K562 (cell line): ENCODE data around the gene KCTD4. TPM values are rescaled to one million over a fixed set of nuclear protein-coding genes. Genes with fewer than 3 reads are reported as not detected.

Source experiments
- ATAC-seq: fragments of 200-7000 bp; cut with Tn5 transposase; 3 replicates; pipeline ENCODE4 v1.9.1; 2020; ENCODE audit warnings: moderate library complexity
- BruUV-seq: library from RNA; stranded (reverse); fragments of 400-500 nt; replicated peaks from 2 replicates; lab custom pipeline; 2021; lab: Mats Ljungman, UMichigan
- CTCF ChIA-PET: fragments of 300-600 bp; formaldehyde crosslinking; extraction: SDS; loops from one replicate; lab custom pipeline; 2021; ENCODE audit warnings: low intra/inter-chr PET ratio; lab: Yijun Ruan, JAX
- POLR2A ChIA-PET: fragments of 300-600, 350-650 bp; sonication (Branson Sonifier 250); formaldehyde crosslinking; extraction: SDS; loops from one replicate; lab custom pipeline; 2021; ENCODE audit warnings: antibody characterized with exemption, inconsistent platforms; lab: Yijun Ruan, JAX
- DNase-seq, 4 experiments: peaks; one replicate each; pipeline versions ENCODE4 v3.0.0 to v3.0.0-alpha.2; 2011 to 2018; ENCODE audit warnings: low spot score in 3 of 4, mixed read lengths in 3 of 4; ENCODE audit errors: extremely low read depth in 1 of 4
- FAIRE-seq: peaks from 2 replicates; lab custom pipeline; 2011; peaks lifted over from hg19 to GRCh38; lab: Jason Lieb, UNC
- H2AFZ ChIP-seq: 2 replicates; pipeline ENCODE4 v1.6.0; 2011; ENCODE audit warnings: low read depth, low read length, control low read depth, inconsistent platforms
- H3K27ac ChIP-seq: fragments of 200-600 bp; 3 replicates; pipeline ENCODE4 v1.8.0; 2011; ENCODE audit warnings: low read depth, mild to moderate bottlenecking, control low read depth, inconsistent platforms, low read length, moderate library complexity, mixed read lengths; ENCODE audit errors: extremely low read depth
- H3K27me3 ChIP-seq, 2 experiments: fragments of 300-600 bp in 1 of 2; 2 replicates in 1 of 2; 3 replicates in 1 of 2; pipeline versions ENCODE4 v1.6.0 to v1.8.0; 2011; ENCODE audit warnings: inconsistent platforms in 2 of 2, low read length in 2 of 2, mild to moderate bottlenecking in 1 of 2, mixed read lengths in 1 of 2, moderate library complexity in 1 of 2; ENCODE audit not compliant: control insufficient read depth in 2 of 2, insufficient read depth in 2 of 2
- H3K36me3 ChIP-seq: fragments of 300-600 bp; 3 replicates; pipeline ENCODE4 v1.8.0; 2011; ENCODE audit warnings: mild to moderate bottlenecking, low read length, inconsistent platforms; ENCODE audit not compliant: control insufficient read depth, insufficient read depth
- H3K4me1 ChIP-seq, 2 experiments: fragments of 200-600 bp in 1 of 2; replicated peaks in 1 of 2; 2 replicates in 1 of 2; 3 replicates in 1 of 2; pipeline versions ENCODE4 v1.5.1 to v1.8.0; 2011; ENCODE audit warnings: inconsistent platforms in 2 of 2, low read length in 2 of 2, mild to moderate bottlenecking in 1 of 2, mixed read lengths in 1 of 2, moderate library complexity in 1 of 2; ENCODE audit not compliant: control insufficient read depth in 2 of 2, insufficient read depth in 2 of 2
- H3K4me2 ChIP-seq: 2 replicates; pipeline ENCODE4 v1.6.1; 2011; ENCODE audit warnings: low read length, control low read depth, inconsistent platforms, mixed read lengths; ENCODE audit not compliant: insufficient read depth
- H3K4me3 ChIP-seq: fragments of 200-600 bp; sonication (generic), shearing (Covaris generic); 2 replicates; pipeline ENCODE4 v1.5.1; 2016; ENCODE audit warnings: control low read depth, inconsistent platforms
- H3K79me2 ChIP-seq: fragments of 200-600 bp; 3 replicates; pipeline ENCODE4 v1.8.0; 2011; ENCODE audit warnings: low read length, inconsistent platforms; ENCODE audit not compliant: control insufficient read depth, insufficient read depth
- H3K9ac ChIP-seq, 2 experiments: 2 replicates each; pipeline versions ENCODE4 v1.6.0 to v1.6.1; 2011; ENCODE audit warnings: low read depth in 2 of 2, low read length in 2 of 2, control low read depth in 1 of 2, inconsistent platforms in 1 of 2, mild to moderate bottlenecking in 1 of 2, mixed read lengths in 1 of 2; ENCODE audit not compliant: insufficient read depth in 1 of 2
- H3K9me1 ChIP-seq: one replicate; pipeline ENCODE4 v1.6.0; 2011; ENCODE audit warnings: inconsistent platforms, mild to moderate bottlenecking, low read length, moderate library complexity; ENCODE audit not compliant: control insufficient read depth, insufficient read depth
- H3K9me3 ChIP-seq: replicated peaks from 2 replicates; pipeline ENCODE4 v1.5.1; 2011; ENCODE audit warnings: low read depth, low read length, inconsistent platforms; ENCODE audit not compliant: control insufficient read depth, insufficient read depth
- H4K20me1 ChIP-seq: replicated peaks from 2 replicates; pipeline ENCODE4 v1.6.1; 2011; ENCODE audit warnings: low read length, inconsistent platforms, mixed read lengths; ENCODE audit not compliant: control insufficient read depth, insufficient read depth
- CHD1 ChIP-seq: fragments of 200-600 bp; sonication (generic); IDR thresholded peaks from one replicate; pipeline ENCODE4 v1.6.1; 2012; ENCODE audit warnings: mild to moderate bottlenecking, moderate library complexity, low read length, inconsistent platforms
- JUNB ChIP-seq: fragments of 450-650 bp; formaldehyde crosslinking; conservative IDR thresholded peaks from 2 replicates; pipeline ENCODE4 v1.4.0; 2020; ENCODE audit warnings: mild to moderate bottlenecking
- JUND ChIP-seq, 2 experiments: IDR thresholded peaks; 2 replicates in 1 of 2; 3 replicates in 1 of 2; pipeline ENCODE4 v1.6.1; 2011; ENCODE audit warnings: borderline replicate concordance in 2 of 2, low read depth in 2 of 2, low read length in 2 of 2, improper control_type of control experiment in 1 of 2, missing biosample characterization in 1 of 2, missing genetic modification characterization in 1 of 2, missing genetic modification reagents in 1 of 2
- MECOM ChIP-seq: fragments of 250-450 bp; sonication (Bioruptor Pico); IDR thresholded peaks from 2 replicates; pipeline ENCODE4 v1.8.0; 2022; ENCODE audit warnings: inconsistent platforms
- NCOA2 ChIP-seq, 2 experiments: fragments of 450-650 bp; IDR thresholded peaks; 2 replicates each; pipeline ENCODE4 v1.6.1; 2018; ENCODE audit warnings: mild to moderate bottlenecking in 2 of 2, moderate library complexity in 1 of 2; ENCODE audit not compliant: partially characterized antibody in 2 of 2
- NCOA4 ChIP-seq: fragments of 450-650 bp; IDR thresholded peaks from 2 replicates; pipeline ENCODE4 v1.6.1; 2018; ENCODE audit warnings: mild to moderate bottlenecking; ENCODE audit not compliant: partially characterized antibody
- PKNOX1 ChIP-seq: fragments of 450-650 bp; IDR thresholded peaks from 2 replicates; pipeline ENCODE4 v1.6.1; 2016
- POLR3A ChIP-seq: IDR thresholded peaks from 2 replicates; pipeline ENCODE4 v1.6.1; 2011; ENCODE audit warnings: borderline replicate concordance, mild to moderate bottlenecking, moderate library complexity; ENCODE audit not compliant: insufficient read length, insufficient read depth; ENCODE audit errors: extremely low read depth
- RUNX1 ChIP-seq: sonication (generic); IDR thresholded peaks from 2 replicates; pipeline ENCODE4 v1.6.1; 2016; ENCODE audit warnings: antibody characterized with exemption, low read depth
- SMARCA5 ChIP-seq: fragments of 450-650 bp; IDR thresholded peaks from 2 replicates; pipeline ENCODE4 v1.6.1; 2016
- SP2 ChIP-seq: IDR thresholded peaks from 2 replicates; pipeline ENCODE4 v1.6.1; 2011; ENCODE audit warnings: mild to moderate bottlenecking, low read depth, low read length, moderate library complexity; ENCODE audit not compliant: poor library complexity, severe bottlenecking; ENCODE audit errors: extremely low read depth
- ZNF280B ChIP-seq: fragments of 250-450 bp; sonication (Bioruptor Pico); IDR thresholded peaks from 2 replicates; pipeline ENCODE4 v1.5.1; 2021; ENCODE audit warnings: mild to moderate bottlenecking
- ZNF311 ChIP-seq: fragments of 250-450 bp; sonication (Bioruptor Pico); IDR thresholded peaks from 2 replicates; pipeline ENCODE4 v1.4.0; 2020; ENCODE audit warnings: mild to moderate bottlenecking, moderate library complexity
- ZNF511 ChIP-seq: sonication (generic); formaldehyde crosslinking; IDR thresholded peaks from 2 replicates; pipeline ENCODE4 v1.8.0; 2022; ENCODE audit warnings: mild to moderate bottlenecking, missing genetic modification reagents
- WGBS: fragments of 100-300 bp; shearing (Covaris generic); methylation state at CpG from one replicate; pipeline ENCODE4 v1.1.6; 2016; ENCODE audit warnings: low coverage, mixed read lengths; ENCODE audit not compliant: insufficient coverage; ENCODE audit errors: missing lambda C conversion rate; 5-methylcytosine and 5-hydroxymethylcytosine counted together
- in situ Hi-C: fragments of 300-500 bp; cut with MboI; formaldehyde crosslinking; loops from 4 replicates; pipeline ENCODE4 v1.15.0; 2018; ENCODE audit warnings: inconsistent platforms, mixed read lengths
- intact Hi-C: fragments of 100-400 bp; cut with micrococcal nuclease; formaldehyde crosslinking; loops from 2 replicates; pipeline ENCODE4 v1.14.2; 2022
- polyA plus RNA-seq, 8 experiments: library from polyadenylated mRNA; depleted of rRNA in 4 of 8; stranded (reverse) in 5 of 8; unstranded in 3 of 8; fragments of >200 nt; fragmentation: Nextera tagmentation in 2 of 8; fragmentation: Illumina TruSeq in 1 of 8; extraction: Ambion mirVana in 2 of 8; extraction: Trizol in 1 of 8; gene quantifications; 2 replicates each; pipeline versions ENCODE4 v1.2.1 to v1.2.3, GENCODE V29; 2011 to 2014; ENCODE audit warnings: inconsistent platforms in 1 of 8, missing spikeins in 1 of 8
- total RNA-seq, 7 experiments: library from RNA; depleted of rRNA in 6 of 7; stranded (reverse); fragments of >200 nt in 6 of 7; fragmentation: Illumina TruSeq in 2 of 7; extraction: Trizol in 2 of 7; gene quantifications; 2 replicates each; pipeline versions ENCODE4 v1.2.1 to v1.2.3, GENCODE V29; 2011 to 2021; ENCODE audit warnings: low replicate concordance in 1 of 7
- TF ChIP-seq, protein P1 (sequence below): fragments of 250-450 bp; sonication (Bioruptor Pico); IDR thresholded peaks from 2 replicates; pipeline ENCODE4 v1.5.0; 2020; ENCODE audit warnings: mild to moderate bottlenecking, borderline replicate concordance
- TF ChIP-seq, protein P2 (sequence below): sonication (generic); formaldehyde crosslinking; IDR thresholded peaks from 2 replicates; pipeline ENCODE4 v1.8.1; 2023; ENCODE audit warnings: mild to moderate bottlenecking, missing genetic modification reagents

The KCTD4 gene
- total and polyA plus RNA-seq, 9 of the 15 experiments (the other 6 are each of a cell fraction or from before 2014, with no cell fraction given): not detected

DNA sequence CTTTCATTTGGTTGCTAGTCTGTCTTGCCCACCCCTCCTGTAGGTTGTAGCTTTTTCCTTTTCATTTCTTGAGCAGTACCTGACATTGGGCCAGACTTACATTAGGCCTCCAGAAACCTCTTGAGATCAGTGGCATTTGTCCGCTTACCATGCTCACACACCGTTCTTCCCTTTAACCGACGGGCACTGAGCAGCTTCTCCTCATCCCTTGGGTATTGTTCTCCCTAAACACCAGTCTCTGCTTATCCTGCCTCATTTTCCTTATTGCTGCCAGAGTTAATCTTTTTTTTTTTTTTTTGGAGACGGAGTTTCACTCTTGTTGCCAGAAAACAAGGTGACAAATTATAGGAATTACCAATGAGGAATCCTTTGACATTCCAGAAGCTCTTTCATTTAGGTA, 27.2 kb upstream of the KCTD4 start:
- 100% methylated on average over 2 of the region's 5 CpGs for WGBS
- Histone ChIP-seq H3K4me1 (no peaks in the 10 kb centered on the region; a peak in 1 of 5 replicates), H3K4me2 (no peak overlapping the region), H3K79me2 (no peaks in the 10 kb centered on the region), H3K27me3 (no peaks in the 10 kb centered on the region), H3K9ac (no peak overlapping the region), H3K4me3 (no peak overlapping the region), H2AFZ (no peak overlapping the region), H3K36me3 (no peaks in the 10 kb centered on the region), H3K9me3 (no peaks in the 10 kb centered on the region), H3K9me1 (no peaks in the 10 kb centered on the region), H3K27ac (no peak overlapping the region), H4K20me1 (no peaks in the 10 kb centered on the region)
- FAIRE-seq (no peak), DNase-seq (no peak), ATAC-seq (no peak)
- no TSS peak for BruUV-seq
- in situ Hi-C loops: no loop called here
- ChIA-PET POLR2A (interaction anchor here (1.3 kb wide), 1 partner anchor 11 kb away, joined by 4 read pairs; no protein-coding TSS in a partner anchor), CTCF (no interaction called here)
- intact Hi-C loops: no loop called here
- TF ChIP-seq ZNF511 (CRISPR knock-in tag): no peak
- no peak for TF ChIP-seq NCOA2 (IDR thresholded peaks at IDR 0.05; ENCODE audit: partially characterized antibody in 2 of 2)
- TF ChIP-seq PKNOX1: no peak
- TF ChIP-seq SMARCA5: no peak
- no peak for TF ChIP-seq JUNB
- TF ChIP-seq, protein P1, sequence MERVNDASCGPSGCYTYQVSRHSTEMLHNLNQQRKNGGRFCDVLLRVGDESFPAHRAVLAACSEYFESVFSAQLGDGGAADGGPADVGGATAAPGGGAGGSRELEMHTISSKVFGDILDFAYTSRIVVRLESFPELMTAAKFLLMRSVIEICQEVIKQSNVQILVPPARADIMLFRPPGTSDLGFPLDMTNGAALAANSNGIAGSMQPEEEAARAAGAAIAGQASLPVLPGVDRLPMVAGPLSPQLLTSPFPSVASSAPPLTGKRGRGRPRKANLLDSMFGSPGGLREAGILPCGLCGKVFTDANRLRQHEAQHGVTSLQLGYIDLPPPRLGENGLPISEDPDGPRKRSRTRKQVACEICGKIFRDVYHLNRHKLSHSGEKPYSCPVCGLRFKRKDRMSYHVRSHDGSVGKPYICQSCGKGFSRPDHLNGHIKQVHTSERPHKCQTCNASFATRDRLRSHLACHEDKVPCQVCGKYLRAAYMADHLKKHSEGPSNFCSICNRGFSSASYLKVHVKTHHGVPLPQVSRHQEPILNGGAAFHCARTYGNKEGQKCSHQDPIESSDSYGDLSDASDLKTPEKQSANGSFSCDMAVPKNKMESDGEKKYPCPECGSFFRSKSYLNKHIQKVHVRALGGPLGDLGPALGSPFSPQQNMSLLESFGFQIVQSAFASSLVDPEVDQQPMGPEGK (CRISPR knock-in tag): no peak
- no peak for TF ChIP-seq CHD1
- no peak for TF ChIP-seq JUND (IDR thresholded peaks at IDR 0.05; ENCODE audit: borderline replicate concordance, low read depth, low read length)
- TF ChIP-seq JUND (tag; IDR thresholded peaks at IDR 0.05; ENCODE audit: borderline replicate concordance, low read depth, low read length): no peak
- TF ChIP-seq RUNX1: no peak
- TF ChIP-seq NCOA4: no peak
- no peak for TF ChIP-seq ZNF311 (CRISPR knock-in tag)
- TF ChIP-seq, protein P2, sequence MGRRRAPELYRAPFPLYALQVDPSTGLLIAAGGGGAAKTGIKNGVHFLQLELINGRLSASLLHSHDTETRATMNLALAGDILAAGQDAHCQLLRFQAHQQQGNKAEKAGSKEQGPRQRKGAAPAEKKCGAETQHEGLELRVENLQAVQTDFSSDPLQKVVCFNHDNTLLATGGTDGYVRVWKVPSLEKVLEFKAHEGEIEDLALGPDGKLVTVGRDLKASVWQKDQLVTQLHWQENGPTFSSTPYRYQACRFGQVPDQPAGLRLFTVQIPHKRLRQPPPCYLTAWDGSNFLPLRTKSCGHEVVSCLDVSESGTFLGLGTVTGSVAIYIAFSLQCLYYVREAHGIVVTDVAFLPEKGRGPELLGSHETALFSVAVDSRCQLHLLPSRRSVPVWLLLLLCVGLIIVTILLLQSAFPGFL (CRISPR knock-in tag): no peak
- no peak for TF ChIP-seq MECOM (CRISPR knock-in tag)
- no peak for TF ChIP-seq ZNF280B (CRISPR knock-in tag)
- TF ChIP-seq POLR3A: no peak
- TF ChIP-seq SP2: no peak
